Loucy (cell line): ENCODE data around the gene OTOA.

Experiments used
- CTCF ChIP-seq: fragments of 200-600 bp; sonication (generic); conservative IDR thresholded peaks from 2 replicates; pipeline ENCODE4 v1.5.1; 2014; ENCODE audit warnings: mild to moderate bottlenecking, antibody characterized with exemption, low read length
- EZH2phosphoT487 ChIP-seq: fragments of 200-600 bp; IDR thresholded peaks from 2 replicates; pipeline ENCODE4 v1.6.1; 2018; ENCODE audit warnings: antibody characterized with exemption, mild to moderate bottlenecking, moderate library complexity, borderline replicate concordance

GRCh38 chr16:21659124-21659523, 4.6 kb upstream of the OTOA start:
- TF ChIP-seq CTCF (no peak), EZH2phosphoT487 (no peak)
